ENCODE results near the gene KRT3. TPM values are rescaled to one million over a fixed set of nuclear protein-coding genes. Genes with fewer than 3 reads are reported as not detected.

Gene KRT3
- total RNA-seq, 4 donors from 2014 or later, result not detected

- Histone ChIP-seq H3K4me1 (peaks cover 0 to 14% (median 7%) of the 10 kb centered on the region in 4 donors), H3K4me3 (no peak overlapping the region), H3K9me3 (no peaks in the 10 kb centered on the region), H3K27me3 (peaks cover 0 to 14% (median 0%) of the 10 kb centered on the region in 4 donors), H3K27ac (replicated peaks in 1 of 4) (no peak overlapping the region), H3K36me3 (no peaks in the 10 kb centered on the region)
- DNase-seq (ENCODE audit: extremely low spot score), result no peak
- intact Hi-C loops (cut with DNase I), result no loop called here
- TF ChIP-seq POLR2A (IDR thresholded peaks at IDR 0.05; ENCODE audit: low read depth) (no peak), EP300 (IDR thresholded peaks at IDR 0.05) (no peak), CTCF (IDR thresholded peaks at IDR 0.05) (no peak), POLR2AphosphoS5 (IDR thresholded peaks at IDR 0.05) (no peak)
- WGBS, result 66% methylated on average over 4 of the region's 4 CpGs
These were observed 16.1 kb upstream of the KRT3 start for GRCh38 chr12:52812073-52812400.

- Histone ChIP-seq H3K4me1 (peaks cover 0 to 14% (median 7%) of the 10 kb centered on the region in 4 donors), H3K4me3 (no peak overlapping the region), H3K36me3 (no peaks in the 10 kb centered on the region), H3K27me3 (peaks cover 0 to 13% (median 0%) of the 10 kb centered on the region in 4 donors), H3K9me3 (no peaks in the 10 kb centered on the region), H3K27ac (replicated peaks in 1 of 4) (no peak overlapping the region)
- no peak for DNase-seq (ENCODE audit: extremely low spot score)
- WGBS, result 93% methylated on average over 8 of the region's 9 CpGs
- intact Hi-C loops (cut with DNase I), result no loop called here
- TF ChIP-seq EP300 (IDR thresholded peaks at IDR 0.05) (no peak), CTCF (IDR thresholded peaks at IDR 0.05) (no peak), POLR2A (IDR thresholded peaks at IDR 0.05; ENCODE audit: low read depth) (no peak)
These were observed 15.5 kb upstream of the KRT3 start for GRCh38 chr12:52811191-52812072.

DNA sequence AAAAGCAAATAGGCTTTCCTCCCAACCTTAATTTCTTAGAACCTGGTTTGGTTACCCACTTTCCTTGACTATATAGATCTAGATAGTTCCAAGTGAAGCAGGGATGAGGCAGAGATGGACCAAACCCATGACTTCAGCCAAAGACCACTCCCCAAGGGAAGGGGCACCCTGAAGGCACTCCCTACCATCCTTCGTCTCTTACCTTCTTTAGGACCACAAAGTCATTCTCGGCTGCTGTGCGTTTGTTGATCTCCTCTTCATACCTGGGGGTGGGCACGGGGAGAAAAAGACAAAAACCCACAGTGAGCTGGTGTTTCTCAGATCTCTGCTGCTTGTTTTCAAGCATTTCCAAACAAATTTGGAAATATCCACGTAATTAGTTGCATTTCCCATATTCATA lies 14.6 kb upstream of the KRT3 start:
- H3K27me3 ChIP-seq, result peaks cover 0 to 13% (median 0%) of the 10 kb centered on the region in 4 donors
- no peak overlapping the region for H3K27ac ChIP-seq (replicated peaks in 1 of 4)
- no peak overlapping the region for H3K4me3 ChIP-seq
- intact Hi-C loops (cut with DNase I), result no loop called here
- no peak for TF ChIP-seq POLR2AphosphoS5 (IDR thresholded peaks at IDR 0.05)
- TF ChIP-seq POLR2A (IDR thresholded peaks at IDR 0.05; ENCODE audit: low read depth), result no peak
- no peak for TF ChIP-seq CTCF (IDR thresholded peaks at IDR 0.05)
- TF ChIP-seq EP300 (IDR thresholded peaks at IDR 0.05), result no peak
- peaks cover 0 to 14% (median 7%) of the 10 kb centered on the region in 4 donors for H3K4me1 ChIP-seq
- no peaks in the 10 kb centered on the region for H3K36me3 ChIP-seq
- 81% methylated on average over 5 of the region's 5 CpGs for WGBS
- no peaks in the 10 kb centered on the region for H3K9me3 ChIP-seq
- no peak for DNase-seq (ENCODE audit: extremely low spot score)

- Histone ChIP-seq H3K36me3 (no peaks in the 10 kb centered on the region), H3K9me3 (no peaks in the 10 kb centered on the region), H3K27ac (replicated peaks in 1 of 4) (no peak overlapping the region), H3K4me3 (no peak overlapping the region), H3K27me3 (peaks cover 0 to 13% (median 0%) of the 10 kb centered on the region in 4 donors), H3K4me1 (peaks cover 0 to 5% (median 2%) of the 10 kb centered on the region in 4 donors)
- intact Hi-C loops (cut with DNase I), result no loop called here
- DNase-seq (ENCODE audit: extremely low spot score), result no peak
- TF ChIP-seq POLR2A (IDR thresholded peaks at IDR 0.05; ENCODE audit: low read depth), result no peak
- TF ChIP-seq CTCF (IDR thresholded peaks at IDR 0.05), result no peak
- no peak for TF ChIP-seq EP300 (IDR thresholded peaks at IDR 0.05)
- no peak for TF ChIP-seq POLR2AphosphoS5 (IDR thresholded peaks at IDR 0.05)
- 74% methylated on average over 7 of the region's 7 CpGs for WGBS
These were observed 13.2 kb upstream of the KRT3 start for GRCh38 chr12:52809166-52809565.
